Islet precursor cell (in vitro differentiated cells): ENCODE results near the gene NOS1.

Source experiments
- DNase-seq: peaks from one replicate; pipeline ENCODE4 v3.0.0-alpha.2; 2018

The NOS1 gene

DNA sequence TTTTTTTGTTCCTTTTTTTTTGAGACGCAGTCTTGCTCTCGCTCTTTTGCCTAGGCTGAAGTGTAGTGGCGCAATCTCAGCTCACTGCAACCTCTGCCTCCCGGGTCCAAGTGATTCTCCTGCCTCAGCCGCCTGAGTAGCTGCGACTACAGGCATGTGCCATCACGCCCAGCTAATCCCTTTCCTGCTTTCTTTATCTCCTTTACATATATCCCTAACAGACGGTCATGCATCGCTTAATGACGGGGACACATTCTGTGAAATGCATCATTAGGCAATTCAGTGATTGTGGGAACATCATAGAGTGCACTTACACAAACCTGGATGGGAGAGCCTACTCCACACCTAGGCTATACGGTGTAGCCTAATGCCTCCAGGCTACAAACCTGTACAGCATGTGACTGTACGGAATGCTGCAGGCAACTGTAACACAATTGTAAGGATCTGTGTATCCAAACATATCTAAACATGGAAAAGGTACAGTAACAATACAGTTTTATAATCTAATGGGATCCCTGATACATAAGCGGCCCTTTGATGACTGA lies 32.8 kb downstream of the NOS1 start:
- DNase-seq: no peak

- no peak for DNase-seq
These were observed 39.0 kb downstream of the NOS1 start for GRCh38 chr12:117322428-117322827.

DNA sequence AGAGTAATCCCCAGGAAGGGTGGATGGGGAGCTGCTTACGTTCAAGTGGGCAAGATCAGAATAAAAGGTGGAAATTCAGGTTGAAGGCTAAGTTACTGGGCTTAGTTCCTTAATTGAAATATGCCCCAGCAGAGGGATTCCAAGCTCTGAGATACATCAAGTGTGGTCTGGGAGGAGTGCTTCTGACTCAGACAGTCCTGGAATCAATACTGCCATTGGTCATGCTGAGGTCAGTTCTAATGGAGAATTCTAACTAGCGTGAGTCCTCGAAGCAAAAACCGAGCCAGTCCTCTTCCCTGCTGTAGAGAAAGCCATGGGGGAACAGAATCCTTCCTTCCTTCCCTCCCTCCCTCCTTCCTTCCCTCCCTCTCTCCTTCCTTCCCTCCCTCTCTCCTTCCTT lies 39.9 kb downstream of the NOS1 start:
- no peak for DNase-seq

DNA sequence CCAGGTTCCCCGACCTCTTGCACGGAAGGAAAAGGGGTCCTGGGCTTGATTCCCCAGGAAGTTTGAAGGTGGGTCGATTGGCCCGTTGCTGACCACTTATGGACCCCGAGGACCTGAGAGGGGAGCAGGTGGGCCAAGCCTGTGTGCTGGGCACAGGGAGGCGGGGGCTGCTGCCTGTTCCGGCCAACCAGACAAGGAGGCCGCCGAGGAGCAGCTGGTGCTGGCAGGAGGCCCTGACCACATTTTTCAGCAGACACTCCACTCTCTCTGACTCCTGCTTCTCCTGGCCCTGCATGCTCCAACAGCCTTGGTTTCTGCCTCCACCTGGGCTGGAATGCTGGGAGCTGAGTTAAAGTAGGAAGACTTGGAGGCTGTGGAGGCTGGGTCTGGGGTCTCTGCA lies 42.8 kb downstream of the NOS1 start:
- no peak for DNase-seq

DNA sequence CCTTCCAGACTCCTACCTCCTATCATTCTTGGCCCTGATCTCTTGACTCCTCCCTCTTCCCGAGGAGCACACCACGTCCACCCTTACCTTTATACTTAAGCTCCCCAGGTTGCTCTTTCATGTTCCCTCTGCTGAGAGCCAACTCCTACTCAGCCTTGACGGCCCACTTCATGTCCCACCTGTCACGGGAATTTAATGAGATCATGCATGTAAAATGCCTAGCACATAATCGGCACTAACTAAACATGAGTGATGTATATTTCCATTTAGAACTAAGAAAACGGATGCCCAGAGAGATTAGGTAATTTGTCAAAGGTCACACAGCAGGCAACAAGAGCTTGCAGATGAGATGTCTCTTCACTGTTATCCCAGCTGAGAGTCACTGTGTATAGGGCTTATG lies 45.1 kb downstream of the NOS1 start:
- DNase-seq: no peak

DNA sequence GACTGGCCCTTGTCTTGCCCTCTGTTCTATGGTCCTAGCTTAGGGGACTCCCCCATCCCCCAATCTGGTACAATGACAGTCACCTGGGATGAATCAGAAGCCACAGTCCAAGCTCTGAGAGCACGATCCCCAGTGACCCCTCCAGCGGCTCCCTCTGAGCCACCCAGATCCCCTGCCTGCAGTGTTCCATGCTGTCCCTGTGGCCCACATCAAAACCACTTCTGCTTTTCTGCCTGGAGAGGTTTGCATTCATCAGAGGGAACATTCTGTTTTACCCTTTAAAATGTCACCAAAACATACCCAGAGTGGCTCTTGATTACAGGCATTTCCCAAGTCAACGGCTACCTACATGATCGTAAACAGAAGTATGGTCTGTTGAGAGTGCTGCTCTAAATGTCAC lies 47.5 kb downstream of the NOS1 start:
- DNase-seq: no peak

DNA sequence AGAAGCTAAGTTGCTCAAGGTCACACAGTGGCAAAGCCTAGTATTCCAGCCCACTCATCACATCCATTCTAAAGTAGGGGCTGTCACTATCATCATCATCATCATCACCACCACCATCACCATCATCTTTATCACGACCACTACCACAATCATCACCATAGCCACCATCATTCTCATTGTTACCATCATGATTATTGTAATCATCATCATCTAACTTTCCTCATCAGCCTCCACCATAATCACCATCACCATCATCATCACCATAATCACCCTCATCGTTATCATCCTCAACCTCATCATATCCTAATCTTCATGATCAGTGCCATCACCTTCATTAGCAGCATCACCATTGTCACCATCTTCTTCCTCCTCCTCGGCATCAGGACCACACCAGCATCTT lies 48.7 kb downstream of the NOS1 start:
- DNase-seq: no peak

DNA sequence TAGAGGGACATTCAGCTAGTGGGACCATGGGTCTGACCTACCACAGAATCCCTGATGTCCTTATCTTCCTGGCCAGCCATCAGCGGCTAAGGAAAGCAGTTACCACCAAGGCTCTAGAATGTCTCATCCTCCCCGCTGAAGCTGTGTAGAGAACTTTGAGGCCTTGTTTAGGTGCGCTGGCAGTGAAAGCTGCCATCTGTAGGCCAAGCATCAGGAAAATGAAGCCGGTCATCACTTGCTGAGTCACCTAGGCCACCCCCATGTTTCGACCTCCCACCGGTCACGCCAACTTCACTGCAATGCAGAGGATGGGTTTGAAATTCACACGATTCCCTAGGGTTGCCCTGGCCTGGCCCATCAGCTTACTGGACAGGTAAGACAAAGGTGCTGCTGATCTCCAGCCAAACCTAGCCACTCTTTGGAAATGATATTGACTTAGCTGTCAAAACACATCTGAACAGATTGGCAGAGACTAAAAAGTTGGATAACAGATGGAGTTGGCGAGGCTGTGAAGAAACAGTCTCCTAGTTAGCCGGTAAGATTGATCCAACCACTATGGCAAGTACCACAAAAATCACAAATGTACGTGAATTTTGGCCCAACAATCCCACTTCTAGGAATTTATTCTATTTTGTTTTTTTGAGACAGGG lies 52.0 kb downstream of the NOS1 start:
- no peak for DNase-seq

DNA sequence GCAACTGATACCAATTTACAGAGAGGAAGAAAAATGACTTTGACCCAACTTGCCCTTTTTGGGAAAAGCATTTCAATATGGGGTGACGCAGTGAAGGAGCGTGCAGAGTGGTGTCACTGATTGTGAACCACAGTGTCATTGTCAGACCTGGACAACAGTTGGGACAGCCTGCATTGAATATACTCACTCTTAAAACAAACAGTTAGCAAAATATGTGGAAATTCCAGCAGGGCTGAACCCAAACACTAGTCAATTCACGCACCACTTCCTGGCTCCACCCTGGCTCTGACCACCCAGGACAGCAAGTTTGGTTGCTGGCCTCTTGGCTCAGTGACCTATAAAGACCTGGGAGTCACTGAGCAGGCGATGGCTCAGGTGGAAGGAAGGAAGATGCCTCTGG lies 61.3 kb downstream of the NOS1 start:
- DNase-seq: no peak

DNA sequence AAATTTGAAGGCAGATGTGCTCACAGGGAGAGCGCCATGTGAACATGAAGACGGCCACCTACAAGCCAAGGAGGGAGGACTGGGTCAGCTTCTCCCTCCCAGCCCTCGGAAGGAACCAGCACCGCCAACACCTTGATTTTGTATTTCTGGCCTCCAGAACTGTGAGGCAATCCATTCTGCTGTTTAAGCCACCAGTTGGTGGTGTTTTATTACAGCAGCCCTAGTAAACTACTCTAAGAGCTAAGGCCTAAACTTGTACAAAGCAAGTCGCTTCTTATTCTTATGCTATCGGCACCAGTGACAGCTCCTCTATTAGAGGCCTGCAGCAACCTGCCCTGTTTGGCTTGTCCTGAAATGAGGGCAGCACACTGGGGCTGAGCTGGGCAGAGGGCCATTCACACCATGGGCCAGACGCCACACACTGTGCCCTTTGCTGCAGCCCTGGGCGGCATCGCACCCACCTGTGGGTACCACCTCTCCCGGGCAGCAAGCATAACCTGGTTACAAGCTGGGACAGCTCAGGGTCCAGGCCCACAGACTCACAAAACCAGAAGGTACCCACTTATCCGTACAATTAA lies 62.7 kb downstream of the NOS1 start:
- DNase-seq: no peak

GRCh38 chr12:117298191-117298590 lies 63.2 kb downstream of the NOS1 start:
- no peak for DNase-seq

GRCh38 chr12:117294189-117294603 lies 67.2 kb downstream of the NOS1 start:
- DNase-seq: no peak

DNA sequence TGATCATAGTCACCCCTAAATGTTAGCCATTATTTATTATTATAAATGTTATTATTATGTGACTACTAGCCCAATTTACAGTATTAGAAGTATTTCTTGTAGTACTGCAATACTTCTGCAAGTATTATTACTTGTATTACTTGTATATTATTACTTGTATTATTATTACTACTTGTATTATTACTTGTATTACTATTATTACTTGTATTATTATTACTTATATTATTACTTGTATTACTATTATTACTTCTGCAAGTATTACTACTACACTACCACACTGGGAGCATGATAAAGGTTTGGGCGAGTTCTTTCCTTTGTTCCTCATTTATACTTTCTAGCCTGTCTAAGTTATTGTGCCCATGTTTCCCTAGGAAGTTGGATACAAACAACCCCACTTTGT lies 67.9 kb downstream of the NOS1 start:
- DNase-seq: no peak

GRCh38 chr12:117292688-117293087 lies 68.7 kb downstream of the NOS1 start:
- no peak for DNase-seq

- DNase-seq: no peak
These were observed 77.3 kb downstream of the NOS1 start for GRCh38 chr12:117284140-117284539.

DNA sequence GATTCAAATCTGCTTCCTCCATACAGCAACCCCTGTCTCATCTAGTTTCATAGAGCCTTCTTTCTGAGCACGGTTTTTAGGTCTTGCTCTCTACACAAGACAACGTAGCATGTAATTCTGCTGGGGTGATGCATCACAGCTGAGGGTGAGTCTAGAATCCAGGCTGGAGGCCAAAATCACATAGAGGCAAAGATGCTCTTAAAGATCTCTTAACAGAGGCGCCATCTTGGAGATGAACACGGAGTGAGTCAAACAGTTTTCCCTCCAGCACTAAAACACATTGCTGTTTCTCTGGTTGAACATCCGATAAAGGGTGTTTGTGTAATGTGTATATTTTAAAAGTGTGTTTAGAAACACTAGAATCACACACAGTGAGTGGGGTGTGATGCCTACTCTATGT lies 78.9 kb downstream of the NOS1 start:
- DNase-seq: no peak

DNA sequence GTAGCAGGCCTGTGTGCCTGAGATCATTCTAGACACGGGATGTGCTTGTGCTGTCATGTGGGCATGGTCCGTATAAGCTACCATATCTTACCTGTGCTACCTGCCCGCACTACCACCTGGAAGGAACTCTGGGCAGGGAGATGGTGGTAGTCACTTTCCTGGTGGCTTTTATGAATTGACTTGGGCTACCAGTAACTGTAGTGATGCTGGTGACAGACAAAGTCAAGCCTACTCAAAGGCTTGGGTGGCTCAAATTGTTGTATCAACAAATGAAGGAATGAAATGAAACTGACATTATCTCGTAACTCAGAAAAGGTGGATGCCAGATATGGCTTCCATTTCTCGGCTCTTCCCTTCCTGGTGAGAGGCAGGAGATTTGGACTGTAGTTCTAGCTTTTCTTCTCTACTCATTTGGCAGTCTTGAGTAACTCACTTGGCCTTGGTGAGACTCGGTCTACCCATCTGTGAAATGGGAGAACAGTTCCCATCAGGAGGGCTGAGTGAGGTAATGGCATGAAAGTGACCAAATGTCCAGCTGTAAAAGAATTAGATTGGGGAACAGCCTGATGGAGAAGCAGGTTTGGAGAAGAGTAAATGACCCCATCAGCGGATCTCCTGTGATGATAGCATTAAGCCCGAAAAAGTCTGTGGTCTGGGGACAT lies 81.3 kb downstream of the NOS1 start:
- no peak for DNase-seq

DNA sequence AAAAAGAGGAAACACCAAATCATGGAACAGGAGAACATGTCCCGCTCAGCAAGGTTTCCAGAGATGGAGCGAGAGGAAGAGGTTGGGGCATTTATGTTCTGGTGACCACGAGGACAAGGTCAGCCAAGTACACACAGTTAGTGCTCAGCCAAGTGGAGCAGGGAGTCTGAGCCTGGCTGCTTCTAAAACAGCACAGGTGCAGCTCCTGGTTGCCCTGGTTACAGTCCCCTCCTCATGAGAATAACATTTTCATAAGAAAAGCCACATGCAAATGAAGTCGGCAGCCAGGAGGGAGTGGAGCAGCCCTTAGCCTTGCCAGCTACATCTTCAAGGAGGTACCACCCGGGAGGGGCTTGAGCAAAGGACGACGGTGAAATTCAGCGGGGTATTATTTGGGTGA lies 81.8 kb downstream of the NOS1 start:
- DNase-seq: no peak

DNA sequence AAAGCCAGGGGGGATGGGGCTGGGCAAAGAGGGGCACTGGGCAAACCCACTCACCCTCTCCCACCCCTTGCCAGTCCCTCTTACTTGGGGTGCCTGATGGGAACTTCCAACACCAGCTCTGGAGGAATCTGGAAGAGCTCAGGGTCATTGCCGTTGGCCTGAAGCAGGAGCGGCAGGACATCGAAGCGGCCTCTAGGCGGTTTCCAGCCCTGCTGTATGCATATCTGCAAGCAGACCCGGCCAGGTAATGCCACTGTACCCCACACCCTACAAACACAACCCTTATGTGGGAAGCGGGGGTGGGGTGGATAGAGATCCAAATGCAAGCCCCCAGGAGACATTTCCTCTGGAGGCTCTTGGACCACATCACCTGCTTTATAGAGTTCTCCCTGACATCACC lies 83.6 kb downstream of the NOS1 start:
- no peak for DNase-seq

DNA sequence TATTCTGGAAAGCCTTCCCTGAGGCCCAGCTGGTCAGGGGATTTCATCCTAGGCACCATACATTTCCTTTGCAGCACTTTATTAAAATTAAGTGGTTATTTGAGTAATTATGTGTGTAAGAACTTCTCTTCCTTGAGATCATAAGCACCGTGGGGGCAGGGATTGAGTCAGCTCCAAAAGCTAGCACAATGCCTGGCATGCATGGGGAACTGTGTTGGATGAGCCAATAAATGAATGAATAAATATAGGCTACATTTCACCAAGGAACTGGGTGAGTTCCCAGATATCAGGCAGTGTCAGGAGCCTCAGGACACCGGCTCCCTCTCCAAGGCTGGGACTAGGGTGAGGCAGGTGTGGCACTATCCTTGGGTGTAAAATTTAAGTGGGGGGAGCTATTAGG lies 88.3 kb downstream of the NOS1 start:
- DNase-seq: no peak

DNA sequence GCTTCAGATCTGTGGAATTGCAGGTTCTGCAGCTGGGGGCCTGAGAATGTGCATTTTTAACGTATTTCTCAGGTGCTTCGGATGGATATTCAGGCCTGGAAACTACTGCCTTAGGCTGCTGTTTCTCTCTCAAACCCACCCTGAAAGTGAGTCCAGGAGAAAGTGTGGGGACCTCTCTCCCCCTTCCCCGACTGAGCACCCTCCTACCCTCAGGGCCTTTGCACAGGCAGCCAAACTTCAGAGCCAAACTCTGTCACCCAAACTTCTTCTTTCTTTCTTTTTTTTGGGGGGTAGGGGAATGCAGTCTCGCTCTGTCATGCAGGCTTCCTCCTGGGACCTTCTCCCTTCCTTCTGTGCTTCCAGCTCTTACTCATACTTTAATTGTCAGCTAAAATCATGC lies 88.7 kb downstream of the NOS1 start:
- no peak for DNase-seq

DNA sequence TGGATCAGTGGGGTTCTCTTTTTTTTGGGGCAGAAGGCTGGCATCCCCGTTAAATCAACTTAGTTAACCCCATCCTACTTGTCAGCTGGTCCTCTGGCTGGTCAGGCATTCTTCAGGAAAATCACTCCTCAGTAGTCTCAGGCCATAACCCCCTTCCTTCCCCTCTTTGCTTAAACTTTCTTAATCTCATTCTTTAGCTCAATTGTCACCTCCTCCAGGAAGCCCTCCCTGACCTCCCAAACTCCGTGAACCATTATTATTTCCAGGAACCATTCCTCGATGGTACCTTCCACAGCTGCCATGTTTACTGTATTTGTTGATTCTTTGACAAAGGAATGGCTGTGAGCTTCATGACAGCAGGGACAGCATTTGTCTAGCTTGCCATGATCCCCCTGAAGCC lies 98.7 kb downstream of the NOS1 start:
- no peak for DNase-seq

DNA sequence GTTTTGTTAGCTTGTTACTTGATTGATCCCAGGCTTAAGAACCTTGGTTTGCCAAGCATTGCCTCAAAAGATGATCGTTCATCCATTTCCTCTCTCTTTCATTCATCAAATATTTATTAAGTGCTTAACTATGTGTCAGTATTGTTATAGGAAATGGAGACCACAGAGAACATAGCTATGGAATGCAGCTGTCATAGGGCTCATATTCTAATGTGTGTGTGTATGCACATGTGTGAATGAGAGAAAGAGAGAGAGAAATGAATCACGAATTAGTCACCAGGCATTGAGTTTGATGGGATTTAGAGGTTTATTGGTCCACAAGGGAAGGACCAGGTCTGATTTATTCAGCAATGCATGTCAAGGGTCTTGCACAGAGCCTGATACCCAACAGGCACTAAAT lies 100.2 kb downstream of the NOS1 start:
- DNase-seq: no peak

DNA sequence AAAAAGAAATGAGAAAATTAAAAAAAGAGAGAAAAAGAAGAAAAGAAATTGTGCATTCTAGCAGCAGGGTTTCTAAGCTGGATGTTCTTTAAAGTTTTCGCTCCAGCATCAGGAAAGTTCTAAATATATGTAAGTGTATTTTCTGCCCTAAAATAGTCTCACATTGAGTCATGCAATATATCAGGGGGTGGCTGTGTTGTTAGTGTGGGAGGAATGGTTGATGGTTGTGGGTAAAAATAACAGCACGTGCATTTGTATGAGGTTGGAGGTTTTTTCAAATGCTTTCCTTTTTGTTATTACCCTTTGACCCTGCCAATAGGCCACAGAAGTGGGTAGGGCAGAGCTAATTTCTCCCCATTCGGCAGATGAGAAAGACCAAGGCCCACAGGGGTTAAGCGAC lies 106.0 kb downstream of the NOS1 start:
- no peak for DNase-seq

GRCh38 chr12:117243488-117243887 lies 117.9 kb downstream of the NOS1 start:
- no peak for DNase-seq
